Activated CD4-positive, alpha-beta T cell treated with anti-CD3 and anti-CD28 coated beads for 1 hour (primary cell): ENCODE data around the gene LUC7L2.
"Not testable (repeated sequence)": the region's sequence is repeated elsewhere in the genome, so short reads cannot be mapped to it uniquely, and the experiment has no call there.

Source experiments
- DNase-seq: peaks from one replicate; pipeline ENCODE4 v3.0.0-alpha.2; 2020

LUC7L2 gene

GRCh38 chr7:139452958-139453672, 93.4 kb downstream of the LUC7L2 start:
- no peak for DNase-seq

DNA sequence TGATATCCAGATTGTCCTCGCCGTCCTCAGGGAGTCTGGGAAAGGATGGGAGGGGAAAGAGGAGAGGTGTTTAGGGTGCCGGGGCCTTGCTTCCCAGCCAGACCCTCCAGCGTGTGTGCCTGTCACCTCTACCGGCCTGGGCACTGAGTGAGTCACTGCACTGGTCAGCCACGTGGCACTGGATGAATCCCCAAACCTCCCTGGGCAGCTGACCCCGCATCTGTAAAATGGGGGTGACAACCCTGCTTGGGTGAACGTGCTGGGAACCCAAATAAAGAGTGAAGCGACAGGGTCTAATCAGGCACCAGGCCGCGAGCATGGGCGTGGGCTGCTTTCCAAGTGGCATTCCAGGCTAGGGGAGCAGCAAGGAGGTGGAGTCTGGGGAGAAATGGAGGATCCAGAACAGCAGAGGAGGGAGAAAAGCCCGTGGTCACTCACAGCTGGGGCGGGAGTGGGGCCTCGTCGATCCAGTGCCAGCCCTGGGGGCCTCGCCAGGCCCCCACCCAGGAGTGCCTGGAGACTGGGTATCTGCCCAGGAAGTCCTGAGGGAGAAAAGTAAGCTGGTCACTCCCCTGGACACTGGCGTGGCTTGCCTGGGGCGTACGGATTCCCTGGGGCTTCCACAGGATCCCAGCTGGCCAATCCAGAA, 94.1 kb downstream of the LUC7L2 start:
- no peak for DNase-seq

DNA sequence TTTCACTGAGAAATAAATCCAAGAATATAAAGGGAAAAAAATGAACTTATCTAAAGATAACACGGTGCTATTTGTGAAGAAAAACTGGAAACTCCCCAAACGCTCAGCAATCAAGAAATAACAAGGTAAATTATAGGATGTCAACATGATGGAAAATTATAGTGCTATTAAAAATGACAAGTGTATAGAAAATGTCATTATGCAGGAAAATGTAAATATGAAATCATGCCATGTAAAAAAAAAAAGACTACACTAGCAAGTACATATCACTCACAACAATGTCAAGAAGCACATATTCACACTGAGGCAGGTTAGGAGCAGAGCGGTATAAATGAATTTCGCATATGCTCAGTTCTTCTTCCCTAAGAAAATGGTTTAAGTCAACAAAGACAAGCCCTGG, 96.1 kb downstream of the LUC7L2 start:
- no peak for DNase-seq

GRCh38 chr7:139456511-139456910, 96.8 kb downstream of the LUC7L2 start:
- DNase-seq: no peak

- DNase-seq: no peak
Measured at GRCh38 chr7:139457153-139457946, 97.7 kb downstream of the LUC7L2 start.

DNA sequence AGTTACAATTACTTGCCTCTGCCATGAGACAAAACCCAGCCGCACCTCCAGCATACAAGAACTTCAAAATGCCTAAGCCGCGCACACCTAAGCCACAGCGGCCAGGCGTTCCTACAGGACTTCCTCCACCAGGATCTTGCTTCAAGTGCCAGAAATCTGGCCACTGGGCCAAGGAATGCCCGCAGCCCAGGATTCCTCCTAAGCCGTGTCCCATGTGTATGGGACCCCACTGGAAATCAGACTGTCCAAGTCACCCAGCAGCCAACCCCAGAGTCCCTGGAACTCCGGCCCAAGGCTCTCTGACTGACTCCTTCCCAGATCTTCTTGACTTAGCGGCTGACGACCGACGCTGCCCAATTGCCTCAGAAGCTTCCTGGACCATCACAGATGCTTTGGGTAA, 103.7 kb downstream of the LUC7L2 start:
- not testable (repeated sequence) for DNase-seq

DNA sequence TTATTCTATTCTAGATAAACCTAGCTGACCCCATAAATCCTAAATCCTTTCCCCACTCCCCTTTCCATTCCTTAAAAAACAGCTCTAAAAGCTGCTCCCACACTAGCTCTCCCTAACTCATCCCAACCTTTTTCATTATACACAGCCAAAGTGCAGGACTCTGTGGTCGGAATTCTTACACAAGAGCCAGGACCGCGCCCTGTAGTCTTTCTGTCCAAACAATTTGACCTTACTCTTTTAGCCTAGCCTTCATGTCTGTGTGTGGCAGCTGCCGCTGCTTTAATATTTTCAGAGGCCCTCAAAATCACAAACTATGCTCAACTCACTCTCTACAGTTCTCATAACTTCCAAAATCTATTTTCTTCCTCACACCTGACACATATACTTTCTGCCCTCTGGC, 104.8 kb downstream of the LUC7L2 start:
- not testable (repeated sequence) for DNase-seq

DNA sequence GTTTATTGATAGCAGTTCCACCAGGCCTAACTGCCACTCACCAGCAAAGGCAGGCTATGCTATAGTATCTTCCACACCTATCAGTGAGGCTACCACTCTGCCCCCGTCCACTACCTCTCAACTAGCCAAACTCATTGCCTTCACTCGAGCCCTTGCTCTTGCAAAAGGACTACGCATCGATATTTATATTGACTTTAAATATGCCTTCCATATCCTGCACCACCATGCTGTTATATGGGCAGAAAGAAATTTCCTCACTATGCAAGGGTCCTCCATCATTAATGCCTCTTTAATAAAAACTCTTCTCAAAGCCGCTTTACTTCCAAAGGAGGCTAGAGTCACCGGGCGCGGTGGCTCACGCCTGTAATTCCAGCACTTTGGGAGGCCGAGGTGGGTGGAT, 105.4 kb downstream of the LUC7L2 start:
- not testable (repeated sequence) for DNase-seq

- DNase-seq: not testable (repeated sequence)
Measured at GRCh38 chr7:139467729-139468128, 108.0 kb downstream of the LUC7L2 start.

- not testable (repeated sequence) for DNase-seq
Measured at GRCh38 chr7:139468281-139468680, 108.6 kb downstream of the LUC7L2 start.

DNA sequence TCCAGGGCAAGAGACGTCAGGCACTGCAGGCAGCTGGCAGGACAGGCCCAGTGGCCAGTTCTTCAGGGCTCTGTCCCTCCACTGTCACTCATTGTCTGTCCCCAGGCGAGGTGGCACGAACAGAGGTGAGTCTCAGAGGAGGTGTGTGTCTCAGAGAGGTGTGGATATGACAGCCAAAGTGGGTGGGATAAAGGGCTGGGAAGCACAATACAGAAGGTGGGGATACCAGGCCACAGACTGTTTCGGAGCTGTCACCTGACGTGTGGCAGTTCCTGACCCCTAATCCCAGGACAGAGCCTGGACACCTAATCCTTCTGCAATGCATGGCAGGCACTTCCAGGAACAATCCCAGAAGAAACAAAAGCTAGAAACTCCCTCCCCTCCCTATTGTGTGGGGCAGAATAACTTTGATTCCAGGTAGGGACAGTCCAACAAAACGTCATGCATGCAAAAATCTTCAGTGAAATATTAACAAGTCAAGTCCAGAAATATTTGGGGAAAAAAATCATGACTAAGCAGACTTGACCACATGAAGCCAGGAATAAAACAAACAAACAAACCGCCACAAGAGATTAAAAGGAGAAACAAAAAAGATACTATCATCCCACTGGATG, 112.2 kb downstream of the LUC7L2 start:
- DNase-seq: no peak
